ENCODE results near the gene TSACC.
A peak's percentile ranks its signal among the peaks of the same experiment; 100 is the strongest.

TSACC gene

DNA sequence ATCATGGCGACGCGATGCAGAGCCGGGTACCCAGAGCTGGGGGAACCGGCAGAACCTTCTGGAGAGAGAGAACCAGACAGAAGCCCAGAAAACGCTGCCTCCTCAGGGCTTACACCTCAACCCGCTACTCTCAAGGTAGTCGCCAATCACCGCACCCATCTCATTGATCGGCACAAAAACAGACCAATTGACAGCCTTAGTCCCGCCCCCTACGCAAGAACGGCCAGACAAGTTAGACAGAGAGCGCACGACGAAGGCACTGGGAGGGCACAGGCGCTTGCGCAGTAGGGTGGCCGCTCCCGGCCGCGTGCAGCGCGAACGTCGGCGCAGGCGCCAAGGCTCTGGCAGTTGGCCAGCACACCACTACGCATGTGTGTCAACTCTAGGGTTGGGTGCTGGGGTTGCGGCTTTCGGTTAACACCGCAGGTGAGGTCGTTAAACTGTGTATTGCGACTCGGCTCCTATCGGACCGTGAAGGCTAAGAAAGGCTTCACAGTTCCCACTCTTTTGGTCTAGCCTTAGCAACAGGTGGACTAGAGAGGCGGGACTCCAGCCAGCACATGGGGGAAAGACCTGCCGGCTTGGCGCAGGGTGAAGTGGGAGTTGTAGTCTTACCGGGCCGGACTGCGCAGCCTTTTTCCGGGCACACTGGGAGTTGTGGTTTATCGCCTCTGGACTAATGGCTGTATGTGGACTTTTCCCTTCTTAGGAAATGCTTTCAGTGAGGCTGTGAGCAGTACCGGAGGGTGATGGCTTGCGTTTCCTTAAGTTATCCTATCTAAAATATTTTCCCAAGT lies at the start of gene TSACC, which contains the start of gene CCT3:
TSS of gene TSACC (plus strand) at position 347 of the 797 bp plus-strand sequence. CDS start 1,232 bp downstream, outside the sequence.
TSS of gene CCT3 (minus strand) at position 113 of the 797 bp plus-strand sequence. CDS start at position 5, 108 bp downstream.
- TF ChIP-seq, protein P1, sequence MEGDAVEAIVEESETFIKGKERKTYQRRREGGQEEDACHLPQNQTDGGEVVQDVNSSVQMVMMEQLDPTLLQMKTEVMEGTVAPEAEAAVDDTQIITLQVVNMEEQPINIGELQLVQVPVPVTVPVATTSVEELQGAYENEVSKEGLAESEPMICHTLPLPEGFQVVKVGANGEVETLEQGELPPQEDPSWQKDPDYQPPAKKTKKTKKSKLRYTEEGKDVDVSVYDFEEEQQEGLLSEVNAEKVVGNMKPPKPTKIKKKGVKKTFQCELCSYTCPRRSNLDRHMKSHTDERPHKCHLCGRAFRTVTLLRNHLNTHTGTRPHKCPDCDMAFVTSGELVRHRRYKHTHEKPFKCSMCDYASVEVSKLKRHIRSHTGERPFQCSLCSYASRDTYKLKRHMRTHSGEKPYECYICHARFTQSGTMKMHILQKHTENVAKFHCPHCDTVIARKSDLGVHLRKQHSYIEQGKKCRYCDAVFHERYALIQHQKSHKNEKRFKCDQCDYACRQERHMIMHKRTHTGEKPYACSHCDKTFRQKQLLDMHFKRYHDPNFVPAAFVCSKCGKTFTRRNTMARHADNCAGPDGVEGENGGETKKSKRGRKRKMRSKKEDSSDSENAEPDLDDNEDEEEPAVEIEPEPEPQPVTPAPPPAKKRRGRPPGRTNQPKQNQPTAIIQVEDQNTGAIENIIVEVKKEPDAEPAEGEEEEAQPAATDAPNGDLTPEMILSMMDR (IDR thresholded peaks at IDR 0.05; ENCODE audit: borderline replicate concordance, insufficient read depth, low read depth, low read length), result no peak
- H3K4me3 ChIP-seq (ENCODE audit: low read depth, low read length), result peak within 1 kb of the TSS; percentile 91

DNA sequence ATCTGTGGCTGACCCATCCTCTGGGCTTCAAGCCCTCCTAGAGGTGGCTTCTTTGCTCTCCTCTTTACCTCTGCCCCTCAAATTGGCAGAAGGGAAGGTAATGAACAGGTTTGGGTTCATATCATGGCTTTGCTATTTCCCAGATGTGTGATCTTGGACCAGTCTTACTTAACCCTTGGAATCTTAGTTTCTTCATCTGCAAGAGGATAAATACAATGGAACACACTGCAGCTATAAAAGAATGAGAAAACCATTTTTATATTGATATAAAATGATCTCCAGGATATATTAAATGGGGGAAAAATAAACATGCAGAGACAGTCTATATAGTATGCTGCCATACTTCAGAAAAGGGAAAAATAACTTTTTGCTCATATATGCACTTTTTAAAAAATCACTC lies 48.5 kb upstream of the TSACC start:
- no peak overlapping the region for H3K4me3 ChIP-seq (ENCODE audit: low read depth, low read length)
- TF ChIP-seq, protein P1 (IDR thresholded peaks at IDR 0.05; ENCODE audit: borderline replicate concordance, insufficient read depth, low read depth, low read length), result no peak

DNA sequence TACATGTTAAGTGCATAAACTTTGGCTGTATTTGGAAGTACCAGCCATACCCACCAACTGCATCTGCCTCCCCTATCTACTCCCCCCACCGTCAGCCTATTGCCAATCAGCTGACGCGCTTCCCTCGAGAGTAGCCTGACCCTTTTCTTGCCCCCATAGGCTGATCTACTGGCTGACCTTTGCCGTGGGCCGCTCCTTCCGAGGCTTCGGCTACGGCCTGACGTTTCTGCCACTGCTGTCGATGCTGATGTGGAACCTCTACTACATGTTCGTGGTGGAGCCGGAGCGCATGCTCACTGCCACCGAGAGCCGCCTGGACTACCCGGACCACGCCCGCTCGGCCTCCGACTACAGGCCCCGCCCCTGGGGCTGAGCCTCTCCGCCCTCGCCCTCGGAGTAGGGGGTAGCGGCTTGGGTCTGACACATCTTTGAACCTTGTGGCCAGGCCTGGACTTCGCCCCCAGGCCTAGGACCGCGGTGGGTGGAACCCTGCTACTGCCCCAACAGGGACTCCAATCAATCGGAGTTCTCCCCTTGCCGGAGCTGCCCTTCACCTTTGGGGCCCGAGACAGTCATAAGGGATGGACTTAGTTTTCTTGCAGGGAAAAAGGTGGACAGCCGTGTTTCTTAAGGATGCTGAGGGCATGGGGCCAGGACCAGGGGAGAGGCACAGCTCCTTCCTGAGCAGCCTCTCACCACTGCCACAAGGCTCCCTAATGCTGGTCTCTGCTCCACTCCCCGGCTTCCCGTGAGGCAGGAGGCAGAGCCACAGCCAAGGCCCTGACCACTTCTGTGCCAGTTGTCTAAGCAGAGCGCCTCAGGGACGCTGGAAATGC lies 46.9 kb upstream of the TSACC start:
- no peak overlapping the region for H3K4me3 ChIP-seq (ENCODE audit: low read depth, low read length)
- TF ChIP-seq, protein P1 (IDR thresholded peaks at IDR 0.05; ENCODE audit: borderline replicate concordance, insufficient read depth, low read depth, low read length), result no peak

DNA sequence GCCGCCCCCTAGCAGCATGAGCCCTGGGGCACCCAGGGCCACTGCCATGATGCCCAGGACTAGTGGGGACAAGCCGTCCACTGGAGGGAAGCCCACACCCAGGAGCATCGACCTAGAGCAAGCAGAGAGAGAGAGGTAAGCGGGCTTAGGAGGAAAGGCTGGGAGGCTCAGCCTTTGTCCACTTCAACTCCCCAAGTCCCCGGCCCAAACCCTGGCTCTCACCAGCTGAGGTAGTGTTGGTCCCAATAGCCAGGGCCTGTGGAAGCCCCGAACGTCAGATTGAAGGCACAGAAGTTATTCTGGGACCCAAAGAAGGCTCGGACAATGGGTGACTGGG lies 45.3 kb upstream of the TSACC start:
- TF ChIP-seq, protein P1 (IDR thresholded peaks at IDR 0.05; ENCODE audit: borderline replicate concordance, insufficient read depth, low read depth, low read length), result no peak
- H3K4me3 ChIP-seq (ENCODE audit: low read depth, low read length), result no peak overlapping the region

DNA sequence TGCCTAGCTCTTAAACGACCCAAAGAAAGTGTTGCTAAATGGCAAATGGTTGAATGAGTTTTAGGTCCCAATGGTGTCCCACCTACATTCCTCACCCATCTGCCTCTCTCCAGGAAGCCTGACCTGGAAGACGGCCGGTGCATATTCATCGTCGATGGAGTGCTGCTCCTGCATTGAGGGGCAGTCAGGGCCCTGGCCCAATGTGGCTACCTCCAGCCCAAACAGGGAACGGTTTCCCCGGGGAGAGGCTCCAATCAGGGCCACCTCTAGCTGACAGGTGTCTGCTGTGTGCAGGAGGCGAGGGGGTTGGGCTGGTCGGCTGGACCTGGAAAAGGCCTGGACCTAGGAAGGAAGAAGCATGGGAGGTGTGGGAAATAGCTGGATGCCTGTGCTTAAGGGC lies 44.4 kb upstream of the TSACC start:
- H3K4me3 ChIP-seq (ENCODE audit: low read depth, low read length), result no peak overlapping the region
- TF ChIP-seq, protein P1 (IDR thresholded peaks at IDR 0.05; ENCODE audit: borderline replicate concordance, insufficient read depth, low read depth, low read length), result no peak

DNA sequence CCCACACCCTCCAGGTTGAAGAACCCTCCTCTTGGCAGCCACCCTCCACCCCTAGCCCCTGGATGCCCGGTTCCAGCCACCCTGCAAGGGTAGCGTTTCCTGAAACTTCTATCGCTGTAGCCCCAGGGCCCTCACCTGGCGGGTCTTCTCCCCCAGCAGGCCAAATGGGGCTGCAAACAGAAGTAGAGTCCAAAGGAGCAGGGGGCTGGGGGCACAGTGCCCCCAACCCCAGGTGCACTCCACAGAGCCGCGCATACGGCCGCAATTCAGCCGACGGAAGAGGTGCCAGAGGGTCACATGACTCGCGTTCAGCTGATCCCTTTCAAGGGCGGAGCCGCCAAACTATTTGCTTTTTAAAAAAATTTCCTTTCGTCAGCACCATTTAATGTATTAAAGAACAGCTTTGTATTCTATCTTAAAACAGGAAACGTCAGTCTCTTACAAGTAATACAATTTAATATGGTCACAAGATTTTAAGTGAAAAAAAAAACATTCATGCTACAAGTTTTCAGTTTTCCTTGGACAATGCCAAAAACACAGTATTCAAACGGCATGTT lies 42.9 kb upstream of the TSACC start, which contains the start of gene GLMP:
TSS of gene GLMP (minus strand) at position 289 of the 557 bp plus-strand sequence. CDS start at position 255, 34 bp downstream.
- peak within 1 kb of the TSS; percentile 78 for H3K4me3 ChIP-seq (ENCODE audit: low read depth, low read length)

More for the DNA sequence above, 42.9 kb upstream of the TSACC start, which contains the start of gene GLMP:
- TF ChIP-seq, protein P1 (IDR thresholded peaks at IDR 0.05; ENCODE audit: borderline replicate concordance, insufficient read depth, low read depth, low read length), result no peak
